NOMO-1 treated with DMSO at 0.1 percent for 48 hours (cell line): ENCODE measurements around the gene GOLGA8G.
"Not testable (repeated sequence)": the region's sequence is repeated elsewhere in the genome, so short reads cannot be mapped to it uniquely, and the experiment has no call there.

ENCODE experiments used
- DNase-seq: peaks from one replicate; lab custom pipeline; 2025; ENCODE audit not compliant: unreplicated experiment; lab: John Stamatoyannopoulos, UW

The GOLGA8G gene

GRCh38 chr15:28532954-28533353, at the start of gene GOLGA8G:
GOLGA8G (minus strand) TSS chr15:28532971; CDS start chr15:28532909, 62 bp downstream.
- DNase-seq = not testable (repeated sequence)

- DNase-seq = not testable (repeated sequence)
These were observed 40.6 kb upstream of the GOLGA8G start for GRCh38 chr15:28573351-28573750.

- not testable (repeated sequence) for DNase-seq
These were observed 20.5 kb upstream of the GOLGA8G start, which contains the start of gene GOLGA6L25 for GRCh38 chr15:28553268-28553667. GOLGA6L25 (plus strand) TSS chr15:28553568; CDS start chr15:28553629, 61 bp downstream.

GRCh38 chr15:28515208-28515607, 17.6 kb downstream of the GOLGA8G start:
- DNase-seq = not testable (repeated sequence)

- not testable (repeated sequence) for DNase-seq
These were observed 18.6 kb downstream of the GOLGA8G start for GRCh38 chr15:28514128-28514527.

GRCh38 chr15:28508217-28508889, 24.4 kb downstream of the GOLGA8G start:
- not testable (repeated sequence) for DNase-seq

GRCh38 chr15:28481340-28481739, 51.4 kb downstream of the GOLGA8G start:
- DNase-seq = not testable (repeated sequence)
